Stimulated activated CD8-positive, alpha-beta memory T cell treated with anti-CD3 and anti-CD28 coated beads, Interleukin-15, amount 100 ng/mL, for 1 hour (primary cell): ENCODE results near the gene KIAA1217.

Source experiments
- DNase-seq: peaks from one replicate; pipeline ENCODE4 v3.0.0-alpha.2; 2020; ENCODE audit warnings: low read depth

The KIAA1217 gene

GRCh38 chr10:24242562-24242961 lies 33.6 kb downstream of the KIAA1217 start:
- no peak for DNase-seq

- no peak for DNase-seq
These were observed 37.4 kb downstream of the KIAA1217 start for GRCh38 chr10:24246365-24246764.

GRCh38 chr10:24247841-24248240 lies 38.9 kb downstream of the KIAA1217 start:
- no peak for DNase-seq

- DNase-seq, result no peak
These were observed 41.0 kb downstream of the KIAA1217 start for GRCh38 chr10:24249829-24250415.

GRCh38 chr10:24251547-24251946 lies 42.6 kb downstream of the KIAA1217 start:
- no peak for DNase-seq

- no peak for DNase-seq
These were observed 45.2 kb downstream of the KIAA1217 start for GRCh38 chr10:24254180-24254579.

- DNase-seq, result no peak
These were observed 46.4 kb downstream of the KIAA1217 start for GRCh38 chr10:24255115-24255880.

- DNase-seq, result no peak
These were observed 47.0 kb downstream of the KIAA1217 start for GRCh38 chr10:24255881-24256311.

- no peak for DNase-seq
These were observed 47.7 kb downstream of the KIAA1217 start for GRCh38 chr10:24256619-24257107.

GRCh38 chr10:24257588-24257987 lies 48.6 kb downstream of the KIAA1217 start:
- no peak for DNase-seq

- no peak for DNase-seq
These were observed 50.6 kb downstream of the KIAA1217 start for GRCh38 chr10:24259365-24260130.

GRCh38 chr10:24261627-24262026 lies 52.7 kb downstream of the KIAA1217 start:
- no peak for DNase-seq

GRCh38 chr10:24262929-24263590 lies 54.1 kb downstream of the KIAA1217 start:
- DNase-seq, result no peak

- no peak for DNase-seq
These were observed 60.5 kb downstream of the KIAA1217 start for GRCh38 chr10:24269476-24269875.

GRCh38 chr10:24272374-24272773 lies 63.4 kb downstream of the KIAA1217 start:
- no peak for DNase-seq

- no peak for DNase-seq
These were observed 68.3 kb downstream of the KIAA1217 start for GRCh38 chr10:24277277-24277676.

GRCh38 chr10:24277771-24278170 lies 68.8 kb downstream of the KIAA1217 start:
- no peak for DNase-seq

GRCh38 chr10:24278176-24278889 lies 69.4 kb downstream of the KIAA1217 start:
- DNase-seq, result no peak

GRCh38 chr10:24279166-24279565 lies 70.2 kb downstream of the KIAA1217 start:
- DNase-seq, result no peak

GRCh38 chr10:24287559-24288195 lies 78.7 kb downstream of the KIAA1217 start:
- DNase-seq, result no peak

- no peak for DNase-seq
These were observed 79.6 kb downstream of the KIAA1217 start for GRCh38 chr10:24288581-24288980.
